Ammon's horn (tissue), 1 donor: ENCODE results near the gene EML2.
A peak's percentile ranks its signal among the peaks of the same experiment; 100 is the strongest.
"Not testable (repeated sequence)": the region's sequence is repeated elsewhere in the genome, so short reads cannot be mapped to it uniquely, and the experiment has no call there.

Source experiments
- DNase-seq: peaks from one replicate; pipeline ENCODE4 v3.0.0-alpha.2; 2016; ENCODE audit warnings: low spot score

EML2 gene

GRCh38 chr19:45615795-45616703, 23.1 kb downstream of the EML2 start:
- DNase-seq = peak; percentile 23

- DNase-seq = not testable (repeated sequence)
Observed at GRCh38 chr19:45615056-45615455, 24.1 kb downstream of the EML2 start.

GRCh38 chr19:45613926-45614725, 25.1 kb downstream of the EML2 start:
- no peak for DNase-seq

GRCh38 chr19:45608948-45609347, 30.2 kb downstream of the EML2 start:
- DNase-seq = no peak

- DNase-seq = peak; percentile 73
Observed at GRCh38 chr19:45607071-45608029, 31.8 kb downstream of the EML2 start.

- no peak for DNase-seq
Observed at GRCh38 chr19:45601524-45602374, 37.4 kb downstream of the EML2 start, which contains the start of gene GPR4. Gene GPR4, minus strand, starts transcription at chr19:45602212. Its CDS starts 10,346 bp downstream, at chr19:45591866.

- DNase-seq = no peak
Observed at GRCh38 chr19:45601115-45601514, 38.1 kb downstream of the EML2 start.

- no peak for DNase-seq
Observed at GRCh38 chr19:45600340-45600885, 38.8 kb downstream of the EML2 start.

- DNase-seq = no peak
Observed at GRCh38 chr19:45599286-45599685, 39.9 kb downstream of the EML2 start.

- DNase-seq = no peak
Observed at GRCh38 chr19:45598267-45599001, 40.8 kb downstream of the EML2 start.

- no peak for DNase-seq
Observed at GRCh38 chr19:45597425-45598111, 41.6 kb downstream of the EML2 start.

- DNase-seq = no peak
Observed at GRCh38 chr19:45595814-45596213, 43.4 kb downstream of the EML2 start.

- no peak for DNase-seq
Observed at GRCh38 chr19:45593520-45593919, 45.7 kb downstream of the EML2 start.

GRCh38 chr19:45592366-45592765, 46.8 kb downstream of the EML2 start:
- no peak for DNase-seq

GRCh38 chr19:45591638-45592005, 47.6 kb downstream of the EML2 start:
- DNase-seq = no peak

GRCh38 chr19:45591004-45591637, 48.1 kb downstream of the EML2 start:
- DNase-seq = no peak

GRCh38 chr19:45590300-45591003, 48.7 kb downstream of the EML2 start:
- no peak for DNase-seq

- DNase-seq = no peak
Observed at GRCh38 chr19:45589768-45590167, 49.4 kb downstream of the EML2 start.
